Suprapubic skin (tissue), 3 donors: ENCODE results near the gene CREB5.

Source experiments
- POLR2A ChIP-seq, 2 donors: fragments of 450-650 bp; IDR thresholded peaks; one replicate each; pipeline ENCODE4 v1.6.1; 2017; ENCODE audit warnings: antibody characterized with exemption in 2 of 2, mild to moderate bottlenecking in 2 of 2, moderate library complexity in 2 of 2
- TF ChIP-seq, protein P1 (sequence below), 2 donors: fragments of 200-600 bp in 1 of 2; fragments of 450-650 bp in 1 of 2; sonication (generic) in 1 of 2; IDR thresholded peaks; one replicate each; pipeline ENCODE4 v1.5.1; 2016 to 2019; ENCODE audit warnings: antibody characterized with exemption in 2 of 2, mild to moderate bottlenecking in 1 of 2, moderate library complexity in 1 of 2

DNA sequence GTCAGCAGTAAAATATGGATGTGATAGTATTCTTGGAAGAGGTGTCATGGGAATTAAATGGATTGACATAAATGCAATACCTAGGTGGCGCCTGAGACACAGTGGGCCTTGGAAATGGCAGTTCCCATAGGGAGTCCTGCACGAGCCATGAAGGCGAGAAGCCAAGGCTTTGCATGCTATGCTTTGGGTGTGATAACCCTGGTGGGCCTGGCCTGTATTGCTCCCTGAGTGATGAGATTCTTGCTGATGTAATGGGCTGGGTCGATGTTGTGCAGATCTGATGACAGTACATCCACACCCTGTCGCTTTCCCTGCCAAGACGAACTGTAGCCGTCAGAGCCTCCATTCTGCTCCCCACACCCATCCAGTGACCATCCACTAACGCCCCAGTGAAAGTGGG is 46.4 kb downstream of the CREB5 start:
- TF ChIP-seq, protein P1, sequence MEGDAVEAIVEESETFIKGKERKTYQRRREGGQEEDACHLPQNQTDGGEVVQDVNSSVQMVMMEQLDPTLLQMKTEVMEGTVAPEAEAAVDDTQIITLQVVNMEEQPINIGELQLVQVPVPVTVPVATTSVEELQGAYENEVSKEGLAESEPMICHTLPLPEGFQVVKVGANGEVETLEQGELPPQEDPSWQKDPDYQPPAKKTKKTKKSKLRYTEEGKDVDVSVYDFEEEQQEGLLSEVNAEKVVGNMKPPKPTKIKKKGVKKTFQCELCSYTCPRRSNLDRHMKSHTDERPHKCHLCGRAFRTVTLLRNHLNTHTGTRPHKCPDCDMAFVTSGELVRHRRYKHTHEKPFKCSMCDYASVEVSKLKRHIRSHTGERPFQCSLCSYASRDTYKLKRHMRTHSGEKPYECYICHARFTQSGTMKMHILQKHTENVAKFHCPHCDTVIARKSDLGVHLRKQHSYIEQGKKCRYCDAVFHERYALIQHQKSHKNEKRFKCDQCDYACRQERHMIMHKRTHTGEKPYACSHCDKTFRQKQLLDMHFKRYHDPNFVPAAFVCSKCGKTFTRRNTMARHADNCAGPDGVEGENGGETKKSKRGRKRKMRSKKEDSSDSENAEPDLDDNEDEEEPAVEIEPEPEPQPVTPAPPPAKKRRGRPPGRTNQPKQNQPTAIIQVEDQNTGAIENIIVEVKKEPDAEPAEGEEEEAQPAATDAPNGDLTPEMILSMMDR (IDR thresholded peaks at IDR 0.05), result no peak
- TF ChIP-seq POLR2A (IDR thresholded peaks at IDR 0.05), result no peak
